IMR-90 (cell line): Measurements from ENCODE around the gene C17orf67. TPM values are rescaled to one million over a fixed set of nuclear protein-coding genes. Genes with fewer than 3 reads are reported as not detected.

Source experiments
- ATAC-seq: fragments of 200-7000 bp; cut with Tn5 transposase; 2 replicates; pipeline ENCODE4 v1.9.1; 2020; ENCODE audit warnings: low read depth, mild to moderate bottlenecking, moderate library complexity
- BruUV-seq: library from RNA; stranded (reverse); fragments of 400-500 nt; replicated peaks from 2 replicates; lab custom pipeline; 2021; lab: Mats Ljungman, UMichigan
- CTCF ChIA-PET: fragments of 300-600 bp; formaldehyde crosslinking; extraction: SDS; loops from one replicate; lab custom pipeline; 2021; ENCODE audit warnings: antibody characterized with exemption; lab: Yijun Ruan, JAX
- POLR2A ChIA-PET: fragments of 300-600 bp; sonication (Branson Sonifier 250); formaldehyde crosslinking; loops from one replicate; lab custom pipeline; 2022; ENCODE audit warnings: antibody characterized with exemption; ENCODE audit not compliant: unreplicated experiment; lab: Charles Lee
- DNase-seq: peaks from one replicate; pipeline ENCODE4 v3.0.0; 2013
- H2AFZ ChIP-seq: replicated peaks from 2 replicates; pipeline ENCODE3; 2013; ENCODE audit warnings: low read length, mild to moderate bottlenecking; ENCODE audit not compliant: poor library complexity
- H2AK5ac ChIP-seq: 2 replicates; pipeline ENCODE4 v1.6.1; 2013; ENCODE audit warnings: low read depth, low read length, inconsistent platforms
- H2AK9ac ChIP-seq: replicated peaks from 2 replicates; pipeline ENCODE3; 2013; ENCODE audit warnings: mild to moderate bottlenecking, low read depth, low read length, moderate library complexity; ENCODE audit not compliant: poor library complexity
- H2BK120ac ChIP-seq: 2 replicates; pipeline ENCODE4 v1.6.1; 2013; ENCODE audit warnings: low read depth, low read length, inconsistent platforms
- H2BK15ac ChIP-seq: 3 replicates; pipeline ENCODE4 v1.6.1; 2013; ENCODE audit warnings: low read depth, low read length, inconsistent platforms
- H2BK20ac ChIP-seq: 2 replicates; pipeline ENCODE4 v1.6.1; 2013; ENCODE audit warnings: low read depth, mild to moderate bottlenecking, inconsistent platforms, low read length, moderate library complexity
- H2BK5ac ChIP-seq: 2 replicates; pipeline ENCODE4 v1.6.1; 2013; ENCODE audit warnings: mild to moderate bottlenecking, low read depth, low read length, inconsistent platforms; ENCODE audit not compliant: poor library complexity, severe bottlenecking
- H3K14ac ChIP-seq: replicated peaks from 2 replicates; pipeline ENCODE4 v1.6.1; 2013; ENCODE audit warnings: low read depth, low read length, inconsistent platforms
- H3K18ac ChIP-seq: 2 replicates; pipeline ENCODE4 v1.6.1; 2013; ENCODE audit warnings: low read depth, low read length, control low read depth
- H3K23ac ChIP-seq: 2 replicates; pipeline ENCODE4 v1.6.1; 2013; ENCODE audit warnings: low read depth, low read length, inconsistent platforms
- H3K27ac ChIP-seq: 2 replicates; pipeline ENCODE4 v1.5.1; 2013; ENCODE audit warnings: mild to moderate bottlenecking, control low read depth, low read length; ENCODE audit not compliant: insufficient read depth
- H3K27me3 ChIP-seq: 2 replicates; pipeline ENCODE4 v1.6.1; 2013; ENCODE audit warnings: low read length; ENCODE audit not compliant: control insufficient read depth, insufficient read depth
- H3K36me3 ChIP-seq: 2 replicates; pipeline ENCODE4 v1.6.1; 2013; ENCODE audit warnings: low read length, mixed read lengths; ENCODE audit not compliant: control insufficient read depth, insufficient read depth
- H3K4ac ChIP-seq: 2 replicates; pipeline ENCODE4 v1.6.1; 2013; ENCODE audit warnings: low read depth, low read length, inconsistent platforms
- H3K4me1 ChIP-seq: 2 replicates; pipeline ENCODE4 v1.6.1; 2013; ENCODE audit warnings: low read length, mixed read lengths; ENCODE audit not compliant: control insufficient read depth, insufficient read depth
- H3K4me2 ChIP-seq: 2 replicates; pipeline ENCODE4 v1.6.1; 2013; ENCODE audit warnings: low read depth, mild to moderate bottlenecking, control low read depth, low read length, moderate library complexity
- H3K4me3 ChIP-seq: 2 replicates; pipeline ENCODE4 v1.5.1; 2013; ENCODE audit warnings: low read depth, mild to moderate bottlenecking, control low read depth, low read length, moderate library complexity; ENCODE audit not compliant: insufficient read depth
- H3K56ac ChIP-seq: 2 replicates; pipeline ENCODE4 v1.6.1; 2013; ENCODE audit warnings: low read length, inconsistent platforms; ENCODE audit not compliant: insufficient read depth; ENCODE audit errors: extremely low read depth
- H3K79me1 ChIP-seq, 2 experiments: 2 replicates each; pipeline ENCODE4 v1.6.1; 2013; ENCODE audit warnings: low read length in 2 of 2, inconsistent platforms in 1 of 2, low read depth in 1 of 2
- H3K9ac ChIP-seq: 2 replicates; pipeline ENCODE4 v1.6.1; 2013; ENCODE audit warnings: low read depth, low read length, control low read depth
- H3K9me1 ChIP-seq: 2 replicates; pipeline ENCODE4 v1.6.1; 2013; ENCODE audit warnings: low read length, inconsistent platforms; ENCODE audit not compliant: insufficient read depth
- H3K9me3 ChIP-seq: 2 replicates; pipeline ENCODE4 v1.6.1; 2013; ENCODE audit warnings: low read length; ENCODE audit not compliant: control insufficient read depth, insufficient read depth
- H4K20me1 ChIP-seq: 2 replicates; pipeline ENCODE4 v1.6.1; 2013; ENCODE audit warnings: low read length, inconsistent platforms; ENCODE audit not compliant: insufficient read depth
- H4K5ac ChIP-seq: 2 replicates; pipeline ENCODE4 v1.6.1; 2013; ENCODE audit warnings: mild to moderate bottlenecking, low read depth, low read length, control low read depth
- H4K8ac ChIP-seq, 2 experiments: 2 replicates each; pipeline ENCODE4 v1.6.1; 2013; ENCODE audit warnings: low read depth in 2 of 2, low read length in 2 of 2, control low read depth in 1 of 2, inconsistent platforms in 1 of 2
- H4K91ac ChIP-seq: 2 replicates; pipeline ENCODE4 v1.6.1; 2013; ENCODE audit warnings: low read depth, low read length, inconsistent platforms; ENCODE audit not compliant: insufficient read depth
- BHLHE40 ChIP-seq: fragments of 150-350 bp; IDR thresholded peaks from 2 replicates; pipeline ENCODE4 v1.6.1; 2016; ENCODE audit warnings: mild to moderate bottlenecking, low read depth, low read length
- CEBPB ChIP-seq: IDR thresholded peaks from 2 replicates; pipeline ENCODE4 v1.6.1; 2012; ENCODE audit warnings: low read depth, low read length, improper control_type of control experiment
- CHD1 ChIP-seq: IDR thresholded peaks from 2 replicates; pipeline ENCODE4 v1.6.1; 2012; ENCODE audit warnings: low read depth, low read length, improper control_type of control experiment
- FOS ChIP-seq: fragments of 150-350 bp; IDR thresholded peaks from 2 replicates; pipeline ENCODE4 v1.6.1; 2016; ENCODE audit warnings: low read depth, low read length
- MAFK ChIP-seq: IDR thresholded peaks from 2 replicates; pipeline ENCODE4 v1.6.1; 2012; ENCODE audit warnings: low read depth, low read length, improper control_type of control experiment
- MAZ ChIP-seq: IDR thresholded peaks from 2 replicates; pipeline ENCODE4 v1.6.1; 2012; ENCODE audit warnings: low read depth, mild to moderate bottlenecking, low read length, improper control_type of control experiment, moderate library complexity, borderline replicate concordance
- MXI1 ChIP-seq: IDR thresholded peaks from 2 replicates; pipeline ENCODE4 v1.6.1; 2012; ENCODE audit warnings: low read depth, mild to moderate bottlenecking, low read length, moderate library complexity, borderline replicate concordance
- NFE2L2 ChIP-seq: fragments of 150-350 bp; IDR thresholded peaks from 2 replicates; pipeline ENCODE4 v1.6.1; 2016; ENCODE audit warnings: low read depth, mild to moderate bottlenecking, low read length
- POLR2A ChIP-seq: IDR thresholded peaks from 2 replicates; pipeline ENCODE4 v1.6.1; 2012; ENCODE audit warnings: mild to moderate bottlenecking, low read depth, low read length
- RAD21 ChIP-seq: IDR thresholded peaks from 2 replicates; pipeline ENCODE4 v1.6.1; 2012; ENCODE audit warnings: low read length, improper control_type of control experiment
- RCOR1 ChIP-seq: IDR thresholded peaks from 2 replicates; pipeline ENCODE4 v1.6.1; 2012; ENCODE audit warnings: mild to moderate bottlenecking, low read length, improper control_type of control experiment; ENCODE audit not compliant: insufficient replicate concordance
- RFX5 ChIP-seq: IDR thresholded peaks from 2 replicates; pipeline ENCODE4 v1.8.0; 2012; ENCODE audit warnings: low read depth, mild to moderate bottlenecking, low read length, moderate library complexity
- SMC3 ChIP-seq: fragments of 150-350 bp; IDR thresholded peaks from 2 replicates; pipeline ENCODE4 v1.6.1; 2016; ENCODE audit warnings: low read depth, mild to moderate bottlenecking, antibody characterized with exemption, low read length, moderate library complexity
- WGBS, 2 experiments: methylation state at CpG; one replicate each; pipeline versions ENCODE4 v1.1.5 to v1.1.7; 2013; ENCODE audit warnings: missing lambda C conversion rate in 2 of 2; ENCODE audit not compliant: insufficient read length in 1 of 2; ENCODE audit errors: extremely low coverage in 2 of 2; 5-methylcytosine and 5-hydroxymethylcytosine counted together
- dilution Hi-C: fragments of 300-500 bp; cut with HindIII; formaldehyde crosslinking; loops from one replicate; pipeline ENCODE4 v1.14.3; 2018; ENCODE audit warnings: low sequenced_read_pairs; ENCODE audit not compliant: unreplicated experiment
- in situ Hi-C: fragments of 300-500 bp; cut with MboI; formaldehyde crosslinking; loops from 3 replicates; pipeline ENCODE4 v1.14.3; 2019; ENCODE audit warnings: low sequenced_read_pairs, inconsistent platforms, mixed read lengths
- intact Hi-C: fragments of 100-400 bp; cut with micrococcal nuclease; formaldehyde crosslinking; loops from 2 replicates; pipeline ENCODE4 v1.10.0; 2022
- polyA plus RNA-seq, 3 experiments: library from polyadenylated mRNA; depleted of rRNA; stranded (reverse); fragments of >200 nt; gene quantifications; 2 replicates each; pipeline ENCODE4 v1.2.3, GENCODE V29; 2012; ENCODE audit warnings: low replicate concordance in 1 of 3
- total RNA-seq: library from RNA; depleted of rRNA; stranded (reverse); fragments of >200 nt; gene quantifications from 2 replicates; pipeline ENCODE4 v1.2.3, GENCODE V29; 2012
- TF ChIP-seq, protein P1 (sequence below): fragments of 150-350 bp; IDR thresholded peaks from 2 replicates; pipeline ENCODE4 v1.6.1; 2016; ENCODE audit warnings: low read depth, mild to moderate bottlenecking, low read length, moderate library complexity, borderline replicate concordance
- TF ChIP-seq, protein P2 (sequence below): fragments of 150-350 bp; IDR thresholded peaks from 2 replicates; pipeline ENCODE4 v1.6.1; 2017; ENCODE audit warnings: mild to moderate bottlenecking, antibody characterized with exemption, low read length, low read depth
- TF ChIP-seq, protein P3 (sequence below): conservative IDR thresholded peaks from 2 replicates; pipeline ENCODE4 v1.5.1; 2012; ENCODE audit warnings: mild to moderate bottlenecking, low read depth, low read length, improper control_type of control experiment

Gene C17orf67
- total and polyA plus RNA-seq, 2 of the 4 experiments (the other 2 are of a cell fraction): 0.18 to 1.1 TPM

DNA sequence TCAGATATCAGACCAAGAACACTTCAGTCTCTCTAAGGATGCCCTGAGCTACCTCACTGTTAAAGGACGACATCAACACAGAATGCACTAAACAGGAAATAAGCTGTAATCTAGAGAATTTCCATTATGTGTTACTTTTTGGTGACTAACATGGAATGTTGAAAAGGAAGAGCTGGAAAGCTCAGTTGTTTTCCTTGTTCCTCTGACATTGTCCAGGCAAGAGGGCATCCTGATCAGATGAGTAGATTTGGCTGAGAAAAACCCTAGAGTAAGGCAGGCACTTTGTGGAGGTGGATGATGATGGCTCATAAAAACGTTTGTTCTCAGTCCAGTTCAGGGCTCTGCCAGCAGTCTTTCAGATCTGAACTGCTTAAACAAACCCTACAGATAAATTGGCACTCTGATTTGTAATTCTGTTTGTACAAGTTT lies 34.2 kb upstream of the C17orf67 start:
- Histone ChIP-seq H3K4me2 (no peak overlapping the region), H3K79me1 (no peaks in the 10 kb centered on the region), H4K91ac (no peak overlapping the region), H3K9ac (no peak overlapping the region), H2BK5ac (no peak overlapping the region), H3K36me3 (peaks cover 2% of the 10 kb centered on the region; the same call in 1 of the 2 replicates), H3K18ac (no peak overlapping the region), H4K5ac (no peak overlapping the region), H3K27ac (no peak overlapping the region), H2BK120ac (peak overlapping the region; percentile 38; the same call in 1 of the 2 replicates), H3K4me3 (no peak overlapping the region), H3K23ac (no peak overlapping the region), H3K4ac (0 out of 2 replicates have a peak overlapping the region, but pooled peaks have one; percentile 36), H2BK15ac (no peak overlapping the region), H3K9me3 (no peaks in the 10 kb centered on the region), H3K14ac (peak overlapping the region; percentile 22), H3K4me1 (peaks cover 4% of the 10 kb centered on the region), H2AFZ (no peak overlapping the region), H4K8ac (0 out of 4 replicates have a peak overlapping the region, but pooled peaks of 1 of the 2 experiments have one; percentile 18), H3K56ac (no peak overlapping the region), H3K9me1 (peaks cover 5% of the 10 kb centered on the region; the same call in 1 of the 2 replicates), H3K27me3 (no peaks in the 10 kb centered on the region), H4K20me1 (no peaks in the 10 kb centered on the region), H2AK9ac (no peak overlapping the region), H2BK20ac (0 out of 2 replicates have a peak overlapping the region, but pooled peaks have one; percentile 30), H2AK5ac (no peak overlapping the region)
- no CpG with 5 or more reads among the region's 2 CpGs for WGBS, 2 experiments
- no peak for TF ChIP-seq MXI1
- TF ChIP-seq MAFK: no peak
- TF ChIP-seq RFX5: no peak
- TF ChIP-seq POLR2A: no peak
- no peak for TF ChIP-seq NFE2L2
- TF ChIP-seq, protein P1, sequence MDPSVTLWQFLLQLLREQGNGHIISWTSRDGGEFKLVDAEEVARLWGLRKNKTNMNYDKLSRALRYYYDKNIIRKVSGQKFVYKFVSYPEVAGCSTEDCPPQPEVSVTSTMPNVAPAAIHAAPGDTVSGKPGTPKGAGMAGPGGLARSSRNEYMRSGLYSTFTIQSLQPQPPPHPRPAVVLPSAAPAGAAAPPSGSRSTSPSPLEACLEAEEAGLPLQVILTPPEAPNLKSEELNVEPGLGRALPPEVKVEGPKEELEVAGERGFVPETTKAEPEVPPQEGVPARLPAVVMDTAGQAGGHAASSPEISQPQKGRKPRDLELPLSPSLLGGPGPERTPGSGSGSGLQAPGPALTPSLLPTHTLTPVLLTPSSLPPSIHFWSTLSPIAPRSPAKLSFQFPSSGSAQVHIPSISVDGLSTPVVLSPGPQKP: no peak
- no peak for TF ChIP-seq SMC3
- TF ChIP-seq, protein P2, sequence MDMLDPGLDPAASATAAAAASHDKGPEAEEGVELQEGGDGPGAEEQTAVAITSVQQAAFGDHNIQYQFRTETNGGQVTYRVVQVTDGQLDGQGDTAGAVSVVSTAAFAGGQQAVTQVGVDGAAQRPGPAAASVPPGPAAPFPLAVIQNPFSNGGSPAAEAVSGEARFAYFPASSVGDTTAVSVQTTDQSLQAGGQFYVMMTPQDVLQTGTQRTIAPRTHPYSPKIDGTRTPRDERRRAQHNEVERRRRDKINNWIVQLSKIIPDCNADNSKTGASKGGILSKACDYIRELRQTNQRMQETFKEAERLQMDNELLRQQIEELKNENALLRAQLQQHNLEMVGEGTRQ: no peak
- no peak for TF ChIP-seq CEBPB
- TF ChIP-seq, protein P3, sequence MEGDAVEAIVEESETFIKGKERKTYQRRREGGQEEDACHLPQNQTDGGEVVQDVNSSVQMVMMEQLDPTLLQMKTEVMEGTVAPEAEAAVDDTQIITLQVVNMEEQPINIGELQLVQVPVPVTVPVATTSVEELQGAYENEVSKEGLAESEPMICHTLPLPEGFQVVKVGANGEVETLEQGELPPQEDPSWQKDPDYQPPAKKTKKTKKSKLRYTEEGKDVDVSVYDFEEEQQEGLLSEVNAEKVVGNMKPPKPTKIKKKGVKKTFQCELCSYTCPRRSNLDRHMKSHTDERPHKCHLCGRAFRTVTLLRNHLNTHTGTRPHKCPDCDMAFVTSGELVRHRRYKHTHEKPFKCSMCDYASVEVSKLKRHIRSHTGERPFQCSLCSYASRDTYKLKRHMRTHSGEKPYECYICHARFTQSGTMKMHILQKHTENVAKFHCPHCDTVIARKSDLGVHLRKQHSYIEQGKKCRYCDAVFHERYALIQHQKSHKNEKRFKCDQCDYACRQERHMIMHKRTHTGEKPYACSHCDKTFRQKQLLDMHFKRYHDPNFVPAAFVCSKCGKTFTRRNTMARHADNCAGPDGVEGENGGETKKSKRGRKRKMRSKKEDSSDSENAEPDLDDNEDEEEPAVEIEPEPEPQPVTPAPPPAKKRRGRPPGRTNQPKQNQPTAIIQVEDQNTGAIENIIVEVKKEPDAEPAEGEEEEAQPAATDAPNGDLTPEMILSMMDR: no peak
- TF ChIP-seq RAD21: no peak
- TF ChIP-seq FOS: no peak
- no peak for TF ChIP-seq MAZ
- no peak for TF ChIP-seq CHD1
- TF ChIP-seq BHLHE40: no peak
- no peak for TF ChIP-seq RCOR1
- in situ Hi-C loops (no loop called here), dilution Hi-C loops (no loop called here), intact Hi-C loops (no loop called here)
- BruUV-seq: no TSS peak
- POLR2A ChIA-PET: interaction anchor here (0.6 kb wide), 2 partner anchors 49 to 113 kb away, joined by 6 to 8 read pairs; no protein-coding TSS in a partner anchor
- ATAC-seq: peak; percentile 85
- CTCF ChIA-PET: interaction anchor here (0.6 to 1.0 kb wide), 4 partner anchors 12 to 51 kb away, joined by 3 to 6 read pairs (median 4); no protein-coding TSS in a partner anchor
- DNase-seq: peak; percentile 67
